ENCODE measurements around the gene E4F1. TPM values are rescaled to one million over a fixed set of nuclear protein-coding genes. Genes with fewer than 3 reads are reported as not detected.
A peak's percentile ranks its signal among the peaks of the same experiment; 100 is the strongest.
"Not testable (repeated sequence)": the region's sequence is repeated elsewhere in the genome, so short reads cannot be mapped to it uniquely, and the experiment has no call there.

E4F1 gene
- total RNA-seq, 8 experiments from 2014 or later, result 15.4 to 32.4 (median 23.1) TPM

GRCh38 chr16:2191446-2191706 is 32.0 kb upstream of the E4F1 start:
- no peak for ATAC-seq (replicated peaks in 6 of 8)
- no peak overlapping the region for H3K27ac ChIP-seq
- peaks cover 20 to 29% of the 10 kb centered on the region in 2 donors for H3K4me1 ChIP-seq (replicated peaks in 1 of 2)
- in situ Hi-C loops (cut with MboI; ENCODE audit: low pct_unique_long_range_greater_than_20kb in 2 of 9, low sequenced_read_pairs in 9 of 9, unreplicated experiment in 9 of 9), result no loop called here
- no peak overlapping the region for H3K4me3 ChIP-seq
- WGBS, 10 experiments, result 60 to 100% (median 90%) methylated on average over 1 to 8 of the region's 11 CpGs; no CpG with 5 or more reads in 5 of the 10 experiments

- peak overlapping the region; percentile 9 to 66 for H3K27ac ChIP-seq
- peaks cover 20 to 29% of the 10 kb centered on the region in 2 donors for H3K4me1 ChIP-seq (replicated peaks in 1 of 2)
- ATAC-seq (replicated peaks in 6 of 8), result peak; percentile 8 to 66 (median 42)
- 10 to 47% (median 20%) methylated on average over 2 of the region's 16 CpGs; no CpG with 5 or more reads in 7 of the 10 experiments for WGBS, 10 experiments
- H3K4me3 ChIP-seq, result peak overlapping the region in 4 of 5 donors; percentile 48 to 87 (median 76)
- in situ Hi-C loops (cut with MboI; ENCODE audit: low pct_unique_long_range_greater_than_20kb in 2 of 9, low sequenced_read_pairs in 9 of 9, unreplicated experiment in 9 of 9), result no loop called here
These were observed 29.1 kb upstream of the E4F1 start for GRCh38 chr16:2194166-2194834.

- peak; percentile 43 to 69 (median 58) for ATAC-seq (replicated peaks in 6 of 8)
- 0 to 60% (median 6%) methylated on average over 1 to 4 of the region's 10 CpGs; no CpG with 5 or more reads in 6 of the 10 experiments for WGBS, 10 experiments
- in situ Hi-C loops (cut with MboI; ENCODE audit: low pct_unique_long_range_greater_than_20kb in 2 of 9, low sequenced_read_pairs in 9 of 9, unreplicated experiment in 9 of 9), result no loop called here
- Histone ChIP-seq H3K4me3 (peak overlapping the region; percentile 48 to 97 (median 84)), H3K27ac (peak overlapping the region; percentile 7 to 66), H3K4me1 (replicated peaks in 1 of 2) (peaks cover 20 to 26% of the 10 kb centered on the region in 2 donors)
These were observed 28.5 kb upstream of the E4F1 start for GRCh38 chr16:2194852-2195321.

GRCh38 chr16:2195322-2196161 is 27.8 kb upstream of the E4F1 start:
- 0% methylated on average over 5 of the region's 49 CpGs; no CpG with 5 or more reads in 9 of the 10 experiments for WGBS, 10 experiments
- in situ Hi-C loops (cut with MboI; ENCODE audit: low pct_unique_long_range_greater_than_20kb in 2 of 9, low sequenced_read_pairs in 9 of 9, unreplicated experiment in 9 of 9), result no loop called here

GRCh38 chr16:2196162-2196980 is 27.0 kb upstream of the E4F1 start, which contains the start of gene CASKIN1:
Gene CASKIN1 (minus strand): TSS chr16:2196605. CDS start chr16:2196432, 173 bp downstream.
- Histone ChIP-seq H3K27ac (peak within 1 kb of the TSS; percentile 66 to 68), H3K4me1 (replicated peaks in 1 of 2) (peaks cover 15 to 18% of the 10 kb centered on the region in 2 donors), H3K4me3 (peak within 1 kb of the TSS; percentile 48 to 97 (median 84))
- no CpG with 5 or more reads among the region's 129 CpGs for WGBS, 10 experiments
- peak; percentile 41 to 76 (median 54) for ATAC-seq (replicated peaks in 6 of 8)
- in situ Hi-C loops (cut with MboI; ENCODE audit: low pct_unique_long_range_greater_than_20kb in 2 of 9, low sequenced_read_pairs in 9 of 9, unreplicated experiment in 9 of 9), result no loop called here

More at GRCh38 chr16:2195322-2196161, 27.8 kb upstream of the E4F1 start:
- peak overlapping the region; percentile 48 to 97 (median 84) for H3K4me3 ChIP-seq
- peak overlapping the region; percentile 66 to 68 for H3K27ac ChIP-seq
- ATAC-seq (replicated peaks in 6 of 8), result peak in 7 of 8 experiments; percentile 7 to 68 (median 51)
- H3K4me1 ChIP-seq (replicated peaks in 1 of 2), result peaks cover 15 to 20% of the 10 kb centered on the region in 2 donors

- in situ Hi-C loops (cut with MboI; ENCODE audit: low pct_unique_long_range_greater_than_20kb in 2 of 9, low sequenced_read_pairs in 9 of 9, unreplicated experiment in 9 of 9), result no loop called here
- 63% methylated on average over 2 of the region's 32 CpGs; no CpG with 5 or more reads in 9 of the 10 experiments for WGBS, 10 experiments
- H3K4me3 ChIP-seq, result peak overlapping the region; percentile 48 to 97 (median 84)
- no peak for ATAC-seq (replicated peaks in 6 of 8)
- peak overlapping the region in 1 of 2 donors; percentile 66 for H3K27ac ChIP-seq
- H3K4me1 ChIP-seq (replicated peaks in 1 of 2), result peaks cover 15 to 18% of the 10 kb centered on the region in 2 donors
These were observed 26.3 kb upstream of the E4F1 start for GRCh38 chr16:2196981-2197511.

- H3K27ac ChIP-seq, result no peak overlapping the region
- no peak for ATAC-seq (replicated peaks in 6 of 8)
These were observed 25.6 kb upstream of the E4F1 start for GRCh38 chr16:2197765-2198164.

GRCh38 chr16:2198283-2198682 is 25.1 kb upstream of the E4F1 start:
- no peak for ATAC-seq (replicated peaks in 6 of 8)
- Histone ChIP-seq H3K4me3 (no peak overlapping the region), H3K4me1 (replicated peaks in 1 of 2) (peaks cover 15 to 18% of the 10 kb centered on the region in 2 donors), H3K27ac (no peak overlapping the region)
- 19 to 100% (median 61%) methylated on average over 1 to 4 of the region's 4 CpGs; no CpG with 5 or more reads in 3 of the 10 experiments for WGBS, 10 experiments
- in situ Hi-C loops (cut with MboI; ENCODE audit: low pct_unique_long_range_greater_than_20kb in 2 of 9, low sequenced_read_pairs in 9 of 9, unreplicated experiment in 9 of 9), result no loop called here

More at GRCh38 chr16:2197765-2198164, 25.6 kb upstream of the E4F1 start:
- Histone ChIP-seq H3K4me3 (no peak overlapping the region), H3K4me1 (replicated peaks in 1 of 2) (peaks cover 15 to 18% of the 10 kb centered on the region in 2 donors)
- WGBS, 10 experiments, result 65 to 100% (median 81%) methylated on average over 1 to 4 of the region's 6 CpGs; no CpG with 5 or more reads in 6 of the 10 experiments
- in situ Hi-C loops (cut with MboI; ENCODE audit: low pct_unique_long_range_greater_than_20kb in 2 of 9, low sequenced_read_pairs in 9 of 9, unreplicated experiment in 9 of 9), result no loop called here

GRCh38 chr16:2199095-2199494 is 24.3 kb upstream of the E4F1 start:
- no peak for ATAC-seq (replicated peaks in 6 of 8)
- in situ Hi-C loops (cut with MboI; ENCODE audit: low pct_unique_long_range_greater_than_20kb in 2 of 9, low sequenced_read_pairs in 9 of 9, unreplicated experiment in 9 of 9), result no loop called here
- Histone ChIP-seq H3K27ac (no peak overlapping the region), H3K4me3 (no peak overlapping the region), H3K4me1 (replicated peaks in 1 of 2) (peaks cover 10 to 13% of the 10 kb centered on the region in 2 donors)
- WGBS, 10 experiments, result 50% methylated on average over 2 of the region's 5 CpGs; no CpG with 5 or more reads in 9 of the 10 experiments

- Histone ChIP-seq H3K4me1 (replicated peaks in 1 of 2) (peaks cover 5 to 9% of the 10 kb centered on the region in 2 donors), H3K27ac (no peak overlapping the region), H3K4me3 (no peak overlapping the region)
- no peak for ATAC-seq (replicated peaks in 6 of 8)
- in situ Hi-C loops (cut with MboI; ENCODE audit: low pct_unique_long_range_greater_than_20kb in 2 of 9, low sequenced_read_pairs in 9 of 9, unreplicated experiment in 9 of 9), result no loop called here
- 38 to 86% methylated on average over 2 to 4 of the region's 14 CpGs; no CpG with 5 or more reads in 8 of the 10 experiments for WGBS, 10 experiments
These were observed 23.7 kb upstream of the E4F1 start for GRCh38 chr16:2199621-2200139.

- ATAC-seq (replicated peaks in 6 of 8), result no peak
- H3K4me3 ChIP-seq, result no peak overlapping the region
- 45 to 100% (median 72%) methylated on average over 2 to 5 of the region's 6 CpGs; no CpG with 5 or more reads in 3 of the 10 experiments for WGBS, 10 experiments
- in situ Hi-C loops (cut with MboI; ENCODE audit: low pct_unique_long_range_greater_than_20kb in 2 of 9, low sequenced_read_pairs in 9 of 9, unreplicated experiment in 9 of 9), result no loop called here
- peaks cover 2 to 4% of the 10 kb centered on the region in 2 donors for H3K4me1 ChIP-seq (replicated peaks in 1 of 2)
- no peak overlapping the region for H3K27ac ChIP-seq
These were observed 23.1 kb upstream of the E4F1 start for GRCh38 chr16:2200313-2200712.

GRCh38 chr16:2203119-2203688 is 20.2 kb upstream of the E4F1 start:
- H3K4me3 ChIP-seq, result not testable (repeated sequence)

More at GRCh38 chr16:2203119-2203688, 20.2 kb upstream of the E4F1 start:
- H3K4me1 ChIP-seq (replicated peaks in 1 of 2); in situ Hi-C loops (cut with MboI; ENCODE audit: low pct_unique_long_range_greater_than_20kb in 2 of 9, low sequenced_read_pairs in 9 of 9, unreplicated experiment in 9 of 9); ATAC-seq (replicated peaks in 6 of 8); H3K27ac ChIP-seq: not testable (repeated sequence)
- 83 to 100% (median 98%) methylated on average over 1 to 5 of the region's 8 CpGs; no CpG with 5 or more reads in 4 of the 10 experiments for WGBS, 10 experiments

Data from motor neuron (in vitro differentiated cells).